HG02852 (cell line): ENCODE data around the gene MAP3K6.

Source experiments
- ATAC-seq: cut with Tn5 transposase; IDR thresholded peaks from one replicate; pipeline ENCODE4 v1.9.1; 2021; ENCODE audit warnings: mild to moderate bottlenecking, moderate library complexity; ENCODE audit not compliant: unreplicated experiment

The MAP3K6 gene

GRCh38 chr1:27336756-27337155 is 30.0 kb downstream of the MAP3K6 start:
- no peak for ATAC-seq

DNA sequence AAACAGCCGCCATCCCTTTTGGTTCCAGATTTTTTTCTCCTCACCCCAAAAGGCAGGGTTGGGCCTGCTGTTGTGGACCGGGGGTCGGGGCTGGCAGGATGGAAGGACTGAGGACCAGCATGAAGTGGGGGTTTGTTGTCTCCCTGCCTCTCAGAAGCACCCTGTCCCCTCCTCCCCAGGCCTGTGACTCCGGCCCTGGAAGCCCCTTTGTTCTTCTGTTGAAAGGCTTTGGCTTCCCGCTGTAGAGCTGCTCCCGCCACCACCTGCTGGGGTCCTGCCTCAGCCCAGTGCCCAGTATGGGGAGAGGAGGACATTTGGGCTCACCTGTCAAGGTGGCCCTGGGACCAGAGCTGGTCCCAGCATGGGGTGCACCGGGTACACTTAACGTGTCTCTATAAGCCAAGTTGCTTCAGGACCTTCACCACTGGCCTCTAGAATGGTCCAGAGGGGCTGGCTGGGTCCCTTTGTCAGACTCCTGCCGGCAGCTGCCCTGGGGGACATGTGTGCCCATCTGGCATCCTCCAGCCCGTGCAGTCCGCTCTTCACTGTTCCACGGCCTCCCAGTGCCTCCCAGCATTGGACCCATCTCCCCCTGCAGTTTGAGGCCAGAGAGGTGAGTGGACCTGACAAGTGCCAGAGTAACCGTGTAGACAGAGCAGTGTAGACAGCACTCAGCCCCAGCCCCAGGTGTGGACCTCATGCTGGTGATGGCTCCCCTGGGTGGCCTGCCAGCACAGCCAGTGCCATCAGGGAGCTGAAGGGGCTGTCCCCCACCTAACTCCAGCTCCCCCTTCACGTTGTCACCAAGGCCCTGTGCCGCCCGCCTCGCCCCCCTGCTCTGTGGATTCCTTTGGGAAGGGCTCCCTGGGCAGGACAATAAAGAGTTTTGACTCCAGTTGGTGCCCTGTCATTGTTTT is 31.0 kb downstream of the MAP3K6 start:
- ATAC-seq = no peak

GRCh38 chr1:27333717-27334279 is 33.0 kb downstream of the MAP3K6 start:
- ATAC-seq = no peak

DNA sequence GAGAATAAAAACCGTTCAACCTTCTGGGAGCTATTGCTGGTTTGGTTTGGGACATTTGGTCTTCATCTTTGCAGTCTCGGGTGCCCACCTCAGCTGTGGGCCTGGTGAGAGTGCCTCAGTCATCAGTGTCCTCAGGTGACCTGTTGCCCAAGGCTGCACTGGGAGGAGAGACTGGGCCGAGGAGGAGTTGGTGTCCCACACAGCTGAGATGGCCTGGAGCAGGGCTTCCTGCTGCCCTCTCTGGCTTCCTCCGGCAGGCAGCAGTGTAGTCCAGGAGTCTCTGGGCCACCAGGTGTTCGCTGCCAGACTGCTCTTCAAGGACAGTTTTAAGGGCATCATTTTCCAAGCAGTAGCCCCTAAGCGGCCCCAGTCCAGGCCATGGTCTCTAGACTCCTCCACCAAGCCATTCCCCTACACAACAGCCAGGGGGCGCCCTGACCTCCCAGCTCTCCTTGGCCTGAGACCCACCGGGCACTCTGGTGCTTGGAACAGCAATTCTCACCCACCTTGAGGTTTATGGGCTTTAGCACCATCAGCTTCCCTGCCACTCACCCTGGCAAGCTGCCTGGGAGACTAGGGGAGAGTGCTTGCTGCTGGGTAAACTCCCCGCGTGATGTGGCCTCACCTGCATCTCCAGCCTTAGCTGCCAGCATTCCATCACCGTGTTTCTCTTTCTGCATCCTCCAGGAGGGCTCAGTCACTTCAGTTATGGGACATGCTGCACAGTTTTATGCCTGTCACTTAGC is 34.1 kb downstream of the MAP3K6 start:
- ATAC-seq = no peak

DNA sequence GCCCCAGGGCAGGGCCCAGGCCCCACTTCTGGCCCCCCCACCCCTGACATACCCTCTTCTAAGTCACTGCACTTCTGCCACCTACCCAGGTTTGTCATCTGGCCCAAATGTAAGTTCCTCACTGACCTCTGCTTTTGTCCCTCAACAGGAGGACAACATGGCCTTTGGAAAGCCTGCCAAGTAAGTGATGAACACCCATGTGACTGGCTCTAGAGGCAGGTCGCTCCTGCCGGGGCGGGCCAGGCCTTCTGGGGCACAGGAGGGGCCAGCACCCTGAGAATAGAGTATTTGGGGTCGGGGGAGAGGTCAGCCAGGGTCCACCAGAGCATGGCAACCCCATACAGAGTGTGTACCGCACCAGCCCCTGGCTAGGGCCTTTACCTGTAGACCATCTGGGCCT is 34.8 kb downstream of the MAP3K6 start:
- ATAC-seq = no peak

- no peak for ATAC-seq
Measured at GRCh38 chr1:27331426-27331825, 35.3 kb downstream of the MAP3K6 start.

- ATAC-seq = no peak
Measured at GRCh38 chr1:27330786-27331185, 36.0 kb downstream of the MAP3K6 start.

GRCh38 chr1:27327964-27328363 is 38.8 kb downstream of the MAP3K6 start:
- ATAC-seq = no peak

- ATAC-seq = no peak
Measured at GRCh38 chr1:27325286-27325685, 41.5 kb downstream of the MAP3K6 start.

DNA sequence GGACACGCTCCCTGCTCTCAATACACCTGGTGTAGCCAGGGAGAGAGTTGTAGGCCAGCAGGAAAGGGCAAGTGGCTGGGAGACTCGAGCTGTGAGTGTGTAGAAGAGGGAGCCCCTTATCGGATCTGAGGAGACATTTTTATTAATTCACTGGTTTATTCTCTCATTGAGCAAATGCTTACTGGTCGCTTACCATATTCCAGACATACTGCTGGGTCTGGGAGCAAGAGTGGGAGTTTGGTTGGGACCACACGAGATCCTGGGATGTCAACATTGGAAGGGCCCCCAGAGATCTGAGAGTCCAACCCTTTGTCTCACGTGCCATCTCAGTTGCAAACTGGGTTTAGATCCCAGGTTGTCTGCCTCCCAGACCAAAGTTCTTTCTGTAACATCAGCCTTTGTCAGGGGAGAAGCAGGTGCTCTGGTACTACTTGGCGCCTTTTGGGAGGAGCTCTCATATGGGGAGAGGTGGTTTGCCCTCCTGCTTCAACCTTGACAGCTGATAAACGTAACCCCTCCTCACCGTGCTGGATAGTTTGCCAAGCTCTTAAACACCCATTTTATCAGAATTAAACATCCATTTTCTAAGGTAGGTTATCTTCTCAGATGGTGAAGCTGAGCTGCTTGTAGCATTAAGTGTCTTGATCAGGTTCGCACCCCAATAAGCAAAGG is 44.1 kb downstream of the MAP3K6 start:
- ATAC-seq = no peak

DNA sequence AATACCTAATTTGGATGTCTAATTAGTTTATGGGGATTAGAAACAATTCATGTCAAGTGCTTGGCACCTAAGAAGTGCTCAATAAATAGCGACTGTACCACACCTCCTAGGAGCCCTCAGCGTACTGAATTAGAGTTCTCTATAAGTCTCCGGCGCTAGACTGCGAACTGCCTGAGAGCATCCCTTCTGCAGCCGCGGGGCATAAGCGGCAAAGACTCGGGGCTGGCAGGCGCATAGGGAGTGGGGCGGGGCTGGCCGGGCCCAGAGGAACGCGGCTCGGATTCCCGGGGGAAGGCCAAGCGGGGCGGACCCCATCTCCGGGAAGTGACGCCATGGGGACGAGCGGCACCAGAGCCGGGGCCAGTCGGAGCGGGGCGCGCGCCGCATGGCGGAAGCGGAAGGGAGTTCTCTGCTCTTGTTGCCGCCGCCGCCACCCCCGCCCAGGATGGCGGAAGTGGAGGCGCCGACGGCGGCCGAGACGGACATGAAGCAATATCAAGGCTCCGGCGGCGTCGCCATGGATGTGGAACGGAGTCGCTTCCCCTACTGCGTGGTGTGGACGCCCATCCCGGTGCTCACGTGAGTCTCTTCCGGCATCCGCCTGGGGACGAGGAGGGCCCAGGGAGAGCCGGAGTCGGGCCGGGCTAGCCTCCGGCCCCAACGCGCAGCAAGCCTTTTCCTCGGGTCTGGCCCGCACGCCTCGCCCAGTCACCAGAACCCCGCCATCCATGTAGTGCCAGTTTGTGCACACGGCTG is 44.8 kb downstream of the MAP3K6 start, which contains the start of gene TMEM222:
TSS of gene TMEM222 (plus strand) at position 351 of the 756 bp plus-strand sequence. CDS start at position 386, 35 bp downstream.
- peak; percentile 90 for ATAC-seq

GRCh38 chr1:27318596-27318995 is 48.2 kb downstream of the MAP3K6 start:
- no peak for ATAC-seq

GRCh38 chr1:27318136-27318535 is 48.6 kb downstream of the MAP3K6 start:
- ATAC-seq = no peak

GRCh38 chr1:27316860-27317259 is 49.9 kb downstream of the MAP3K6 start:
- no peak for ATAC-seq

GRCh38 chr1:27314737-27315136 is 52.0 kb downstream of the MAP3K6 start:
- no peak for ATAC-seq

DNA sequence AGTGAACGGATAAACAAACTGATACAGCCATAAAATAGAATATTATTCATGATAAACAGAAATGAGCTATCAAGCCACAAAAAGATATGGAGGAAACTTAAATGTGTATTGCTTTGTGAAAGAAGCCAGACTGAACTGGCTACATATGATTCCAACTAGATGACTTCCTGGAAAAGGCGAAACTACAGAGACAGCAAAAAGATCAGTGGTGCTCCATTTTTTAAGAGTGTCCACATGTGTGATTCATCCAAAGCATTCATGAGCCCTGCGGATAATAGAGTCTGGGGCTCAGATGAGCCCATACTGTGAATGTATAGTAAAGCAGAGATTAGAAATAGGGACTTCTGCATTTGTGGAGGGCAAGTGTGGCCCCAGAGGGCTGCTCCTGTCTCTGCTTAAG is 52.6 kb downstream of the MAP3K6 start:
- ATAC-seq = no peak

DNA sequence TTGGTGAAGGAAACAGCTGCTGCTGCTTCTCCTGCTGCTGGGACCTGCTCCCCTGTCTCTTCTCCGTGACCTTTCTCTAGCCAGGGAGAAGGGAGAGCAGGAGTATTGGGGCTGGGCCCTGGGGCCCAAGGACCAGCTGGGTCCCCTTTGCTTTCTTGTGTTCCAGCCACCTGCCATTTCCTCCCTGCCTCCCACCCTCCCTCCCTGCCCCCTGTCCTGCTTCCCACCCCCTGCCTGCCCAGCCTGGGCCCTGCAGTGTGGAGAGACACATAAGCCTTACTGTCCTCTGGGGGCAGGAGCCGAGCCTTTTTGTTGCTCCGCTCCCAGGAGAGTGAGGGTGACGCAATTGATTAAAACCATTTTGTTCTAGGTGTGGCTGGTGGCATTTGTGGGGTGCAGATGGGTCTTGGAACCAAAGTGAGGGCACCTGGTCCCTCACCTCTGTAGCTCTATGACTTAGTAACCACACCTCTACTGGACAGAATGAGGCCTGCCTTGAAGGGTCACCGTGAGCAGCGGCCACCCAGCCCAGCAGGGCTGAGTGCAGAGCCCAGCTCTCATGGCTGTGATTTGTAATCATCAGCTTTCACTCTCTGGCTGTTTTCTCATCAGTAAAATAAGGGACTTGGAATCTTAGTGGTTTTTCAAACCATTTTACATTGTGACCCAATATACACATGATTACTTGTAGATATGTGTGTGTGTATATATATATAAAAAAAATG is 58.7 kb downstream of the MAP3K6 start:
- ATAC-seq = no peak

- no peak for ATAC-seq
Measured at GRCh38 chr1:27306892-27307761, 59.6 kb downstream of the MAP3K6 start.

DNA sequence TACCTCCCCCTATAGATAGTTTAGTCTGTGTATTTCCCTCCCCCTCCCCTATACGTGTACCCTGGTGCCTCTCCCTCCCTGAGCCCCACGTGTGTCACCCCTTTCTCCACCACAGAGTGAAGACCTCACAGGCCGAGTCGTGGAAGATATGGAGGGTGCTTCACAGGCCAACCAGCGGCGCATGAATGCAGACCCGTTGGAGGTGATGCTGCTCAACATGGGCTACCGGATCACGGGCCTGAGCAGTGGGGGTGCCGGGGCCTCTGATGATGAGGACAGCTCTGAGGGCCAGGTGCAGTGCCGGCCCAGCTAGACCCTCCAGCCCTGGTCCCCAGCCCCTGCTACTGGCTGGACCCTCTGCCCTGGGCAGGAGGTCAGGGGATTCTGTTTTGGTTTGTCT is 60.7 kb downstream of the MAP3K6 start:
- no peak for ATAC-seq
